ENCODE results near the gene STX19.

STX19 gene

GRCh38 chr3:93988764-93989163, 39.6 kb downstream of the STX19 start:
- no peak for TF ChIP-seq CTCF (IDR thresholded peaks at IDR 0.05; ENCODE audit: low read depth, low read length, missing control alignments)
- Histone ChIP-seq H3K27me3 (replicated peaks) (no peaks in the 10 kb centered on the region), H3K27ac (no peak overlapping the region), H3K4me3 (ENCODE audit: low read depth, low read length) (no peak overlapping the region), H3K36me3 (replicated peaks) (no peaks in the 10 kb centered on the region)
- in situ Hi-C loops (cut with HindIII; ENCODE audit: low pct_ligation_motif_present, low sequenced_read_pairs), result no loop called here
- no peak for DNase-seq

GRCh38 chr3:93988283-93988682, 40.1 kb downstream of the STX19 start:
- Histone ChIP-seq H3K27me3 (replicated peaks) (no peaks in the 10 kb centered on the region), H3K4me3 (ENCODE audit: low read depth, low read length) (no peak overlapping the region), H3K36me3 (replicated peaks) (no peaks in the 10 kb centered on the region), H3K27ac (no peak overlapping the region)
- no peak for TF ChIP-seq CTCF (IDR thresholded peaks at IDR 0.05; ENCODE audit: low read depth, low read length, missing control alignments)
- in situ Hi-C loops (cut with HindIII; ENCODE audit: low pct_ligation_motif_present, low sequenced_read_pairs), result no loop called here
- no peak for DNase-seq

- H3K27me3 ChIP-seq (replicated peaks), result no peaks in the 10 kb centered on the region
- in situ Hi-C loops (cut with HindIII; ENCODE audit: low pct_ligation_motif_present, low sequenced_read_pairs), result no loop called here
- TF ChIP-seq CTCF (IDR thresholded peaks at IDR 0.05; ENCODE audit: low read depth, low read length, missing control alignments), result no peak
- no peak overlapping the region for H3K4me3 ChIP-seq (ENCODE audit: low read depth, low read length)
- H3K36me3 ChIP-seq (replicated peaks), result no peaks in the 10 kb centered on the region
- no peak for DNase-seq
- H3K27ac ChIP-seq, result no peak overlapping the region
These were observed 43.8 kb downstream of the STX19 start for GRCh38 chr3:93984618-93985017.

- DNase-seq, result no peak
- no peak overlapping the region for H3K4me3 ChIP-seq (ENCODE audit: low read depth, low read length)
- H3K27ac ChIP-seq, result no peak overlapping the region
- in situ Hi-C loops (cut with HindIII; ENCODE audit: low pct_ligation_motif_present, low sequenced_read_pairs), result no loop called here
- no peaks in the 10 kb centered on the region for H3K36me3 ChIP-seq (replicated peaks)
- no peaks in the 10 kb centered on the region for H3K27me3 ChIP-seq (replicated peaks)
- TF ChIP-seq CTCF (IDR thresholded peaks at IDR 0.05; ENCODE audit: low read depth, low read length, missing control alignments), result no peak
These were observed 45.0 kb downstream of the STX19 start for GRCh38 chr3:93983408-93983807.

- no peak overlapping the region for H3K27ac ChIP-seq
- in situ Hi-C loops (cut with HindIII; ENCODE audit: low pct_ligation_motif_present, low sequenced_read_pairs), result no loop called here
- H3K36me3 ChIP-seq (replicated peaks), result no peaks in the 10 kb centered on the region
- no peak for TF ChIP-seq CTCF (IDR thresholded peaks at IDR 0.05; ENCODE audit: low read depth, low read length, missing control alignments)
- no peak overlapping the region for H3K4me3 ChIP-seq (ENCODE audit: low read depth, low read length)
- H3K27me3 ChIP-seq (replicated peaks), result no peaks in the 10 kb centered on the region
- no peak for DNase-seq
These were observed 46.7 kb downstream of the STX19 start for GRCh38 chr3:93981649-93982048.

GRCh38 chr3:93979850-93980676, 48.3 kb downstream of the STX19 start, which contains the start of gene ARL13B:
TSS of gene ARL13B (plus strand) at chr3:93980155. CDS start at chr3:93980424, 269 bp downstream.
- in situ Hi-C loops (cut with HindIII; ENCODE audit: low pct_ligation_motif_present, low sequenced_read_pairs), result no loop called here
- no peaks in the 10 kb centered on the region for H3K36me3 ChIP-seq (replicated peaks)
- DNase-seq, result peak; percentile 99
- peak within 1 kb of the TSS; percentile 83 for H3K27ac ChIP-seq
- peak within 1 kb of the TSS; percentile 74 for H3K4me3 ChIP-seq (ENCODE audit: low read depth, low read length)
- TF ChIP-seq CTCF (IDR thresholded peaks at IDR 0.05; ENCODE audit: low read depth, low read length, missing control alignments), result no peak
- no peaks in the 10 kb centered on the region for H3K27me3 ChIP-seq (replicated peaks)
